HG03565 (cell line): ENCODE data around the gene CREBL2.
"Not testable (repeated sequence)": the region's sequence is repeated elsewhere in the genome, so short reads cannot be mapped to it uniquely, and the experiment has no call there.

ENCODE experiments used
- ATAC-seq: cut with Tn5 transposase; IDR thresholded peaks from one replicate; pipeline ENCODE4 v1.9.1; 2021; ENCODE audit warnings: mild to moderate bottlenecking, moderate library complexity; ENCODE audit not compliant: unreplicated experiment

Gene CREBL2

GRCh38 chr12:12596598-12596997 is 15.1 kb upstream of the CREBL2 start:
- not testable (repeated sequence) for ATAC-seq

DNA sequence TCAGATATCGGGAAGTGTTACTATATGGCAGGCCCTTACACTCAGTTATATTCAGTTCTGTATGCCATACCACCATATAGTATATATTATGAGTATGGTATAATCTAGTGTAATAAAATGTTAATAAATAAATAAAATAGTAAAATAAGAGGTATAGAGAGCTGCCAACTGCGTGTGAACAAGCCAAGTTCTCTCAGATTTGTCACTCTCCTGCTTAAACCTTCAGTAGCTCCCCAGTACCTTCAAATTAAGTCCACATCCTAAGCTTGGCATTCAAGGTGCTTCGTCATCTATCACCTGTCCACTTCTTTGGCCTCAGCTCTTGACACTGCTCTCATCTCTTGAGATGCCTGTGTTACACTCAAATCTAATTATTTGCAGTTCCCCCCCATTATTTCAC is 12.8 kb upstream of the CREBL2 start:
- no peak for ATAC-seq

DNA sequence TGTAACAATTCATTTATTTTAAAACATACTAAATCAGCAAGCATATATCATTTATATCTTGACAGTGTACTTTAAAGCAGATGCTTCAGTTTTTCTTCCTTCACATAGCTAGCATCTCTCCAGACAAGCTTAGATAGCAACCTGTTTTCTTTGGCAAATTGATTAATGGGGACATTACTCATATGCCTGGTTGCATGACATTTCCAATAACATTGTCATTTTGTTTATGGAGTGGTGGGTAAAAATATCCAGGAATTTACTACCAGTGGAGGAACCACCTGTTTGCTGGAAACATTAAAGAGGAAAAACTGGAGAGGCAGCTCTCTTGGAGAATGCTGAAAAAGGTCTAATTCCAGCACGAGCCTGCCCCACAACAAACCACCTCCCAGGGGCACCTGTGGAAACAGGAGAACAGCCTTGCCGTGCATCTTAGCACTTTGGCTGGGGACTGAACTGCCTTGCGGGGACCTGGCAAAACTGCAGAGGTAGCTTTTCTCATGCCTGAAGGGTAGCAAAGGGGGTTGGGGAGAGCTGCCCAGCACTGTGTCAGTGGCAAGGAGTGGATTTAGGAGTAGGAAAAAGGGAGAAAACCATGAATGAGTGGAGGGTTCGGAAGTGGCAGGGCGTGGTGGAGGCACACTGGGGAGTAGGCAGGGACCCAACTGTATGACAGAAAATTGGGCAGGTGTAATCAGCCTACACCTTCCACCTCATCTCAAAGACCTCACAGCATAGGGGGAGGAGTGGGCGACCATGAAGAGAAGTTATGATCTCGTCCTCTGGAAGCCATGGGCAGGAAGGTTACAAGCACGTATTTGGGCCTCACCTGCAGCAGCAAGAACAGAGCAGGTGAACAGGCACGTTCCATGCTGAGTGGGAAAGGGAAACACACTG is 11.7 kb upstream of the CREBL2 start:
- no peak for ATAC-seq

- ATAC-seq: no peak
Measured at GRCh38 chr12:12600659-12601058, 11.0 kb upstream of the CREBL2 start.

DNA sequence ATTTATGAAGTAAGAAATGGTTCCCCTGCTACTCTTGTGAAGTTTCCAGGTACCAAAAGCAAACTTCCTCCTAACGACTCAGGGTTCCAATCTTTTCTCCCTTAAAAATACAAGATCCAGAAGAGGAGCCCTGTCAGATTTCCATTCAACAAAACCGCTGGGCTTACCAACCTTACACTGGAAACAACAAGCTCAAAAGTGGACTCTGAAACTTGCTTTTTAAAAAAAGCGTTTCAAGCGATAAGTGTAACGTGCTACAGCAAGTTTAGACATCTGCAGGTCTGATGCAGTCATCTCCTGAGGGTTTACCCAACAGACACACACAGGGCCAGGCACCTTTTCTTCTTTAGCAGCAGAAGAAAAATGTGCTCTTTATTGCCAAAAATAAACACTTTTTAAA is 6.9 kb upstream of the CREBL2 start:
- no peak for ATAC-seq

GRCh38 chr12:12606781-12607589 is 4.7 kb upstream of the CREBL2 start:
- ATAC-seq: peak; percentile 31

DNA sequence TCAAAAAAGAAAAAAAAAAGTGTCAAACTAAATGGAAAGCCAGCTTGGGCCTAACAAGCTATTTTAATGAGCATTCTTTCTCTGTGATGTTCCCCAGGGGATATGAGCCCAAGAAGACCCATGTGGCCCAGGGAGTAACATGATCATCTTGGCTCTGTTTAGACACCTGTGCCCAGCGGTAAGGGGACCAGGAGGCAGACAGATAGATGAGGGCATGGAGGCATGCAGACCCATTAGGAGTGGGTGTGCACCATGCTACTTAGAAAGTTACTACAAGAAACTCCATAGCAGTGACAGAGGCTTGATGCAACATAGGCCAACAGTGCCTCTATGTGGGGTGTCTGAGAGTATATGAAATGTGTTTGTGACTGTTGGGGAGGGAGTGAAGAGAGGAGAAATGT is 3.1 kb upstream of the CREBL2 start:
- ATAC-seq: no peak

DNA sequence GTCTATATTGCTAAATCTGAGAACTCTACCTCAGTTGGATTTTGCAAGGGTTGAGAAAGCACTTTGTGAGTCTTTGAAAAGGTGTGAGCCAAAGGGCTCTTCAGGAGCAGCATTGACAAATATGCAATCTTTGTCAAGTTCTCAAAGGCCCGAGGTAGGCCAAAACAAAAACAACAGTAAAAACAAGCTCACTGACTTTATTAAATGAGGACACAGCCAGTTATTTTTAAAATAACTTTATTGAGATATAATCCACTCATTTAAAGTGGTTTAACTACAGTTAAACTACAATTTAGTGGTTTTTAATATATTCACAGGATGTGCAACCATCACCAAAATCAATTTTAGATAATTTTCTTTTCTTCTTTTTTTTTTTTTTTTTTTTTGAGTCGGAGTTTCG is 2.0 kb upstream of the CREBL2 start:
- ATAC-seq: no peak

DNA sequence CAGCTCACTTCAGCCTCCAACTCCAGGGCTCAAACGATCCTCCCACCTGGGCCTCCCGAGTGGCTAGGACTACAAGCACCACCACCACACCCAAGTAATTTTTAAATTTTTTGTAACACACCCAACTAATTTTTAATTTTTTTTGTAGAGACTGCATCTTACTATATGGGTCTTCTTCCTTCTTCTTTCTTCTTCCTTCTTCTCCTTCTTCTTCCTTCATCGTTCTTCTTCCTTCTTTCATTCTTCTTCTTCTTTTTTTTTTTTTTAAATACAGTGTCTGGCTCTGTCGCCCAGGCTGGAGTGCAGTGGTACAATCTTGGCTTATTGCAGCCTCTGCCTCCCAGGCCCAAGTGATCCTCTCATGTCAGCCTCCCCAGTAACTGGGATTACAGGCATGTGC is 965 bp upstream of the CREBL2 start:
- no peak for ATAC-seq

- no peak for ATAC-seq
Measured at GRCh38 chr12:12612358-12612757, 682 bp downstream of the CREBL2 start.

- no peak for ATAC-seq
Measured at GRCh38 chr12:12613344-12613743, 1.7 kb downstream of the CREBL2 start.

GRCh38 chr12:12614342-12614741 is 2.7 kb downstream of the CREBL2 start:
- ATAC-seq: no peak

DNA sequence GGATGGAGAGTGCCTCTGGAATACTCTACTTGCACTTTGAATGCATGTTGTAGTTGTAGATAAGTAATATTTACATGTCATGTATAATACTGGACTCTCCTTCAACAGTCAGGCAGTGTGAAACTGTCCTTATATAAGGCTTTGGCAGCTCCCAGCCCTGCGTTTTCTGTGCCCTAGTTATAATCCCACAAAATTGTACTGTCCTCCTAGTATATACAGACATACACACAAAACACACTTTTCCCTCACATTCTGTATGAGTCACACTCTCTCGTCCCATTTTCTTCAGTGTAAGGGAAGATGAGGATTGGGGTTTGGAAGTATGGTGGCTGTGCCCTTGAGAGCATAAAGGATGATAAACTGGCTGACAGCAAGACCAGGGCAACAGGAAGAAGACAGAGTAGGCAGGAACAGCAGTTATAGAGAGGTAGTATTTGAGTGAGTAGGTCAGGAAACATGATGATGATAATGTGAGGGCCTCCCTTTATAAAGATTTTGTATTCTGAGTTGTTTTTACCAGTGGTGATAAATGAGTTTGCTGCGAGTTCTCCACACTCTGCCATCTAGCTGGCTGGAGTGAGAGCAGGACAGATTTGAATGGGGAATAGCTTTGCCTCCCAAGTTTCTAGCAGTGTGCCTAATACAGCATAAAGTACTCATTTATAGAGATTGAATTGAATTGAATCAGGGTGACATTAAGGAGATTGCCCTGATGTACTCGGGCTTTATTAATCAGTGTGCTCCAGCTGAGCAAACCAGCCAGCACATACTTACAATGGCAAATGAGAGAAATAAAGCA is 5.0 kb downstream of the CREBL2 start:
- ATAC-seq: no peak

DNA sequence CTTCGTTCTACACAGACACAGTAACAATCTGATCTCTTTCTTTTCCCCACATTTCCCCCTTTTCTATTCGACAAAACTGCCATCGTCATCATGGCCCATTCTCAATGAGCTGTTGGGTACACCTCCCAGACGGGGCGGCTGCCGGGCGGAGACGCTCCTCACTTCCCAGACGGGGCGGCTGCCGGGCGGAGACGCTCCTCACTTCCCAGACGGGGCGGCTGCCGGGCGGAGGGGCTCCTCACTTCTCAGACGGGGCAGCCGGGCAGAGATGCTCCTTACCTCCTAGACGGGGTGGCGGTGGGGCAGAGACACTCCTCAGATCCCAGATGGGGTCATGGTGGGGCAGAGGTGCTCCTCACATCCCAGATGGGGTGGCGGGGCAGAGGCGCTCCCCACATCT is 6.4 kb downstream of the CREBL2 start:
- ATAC-seq: not testable (repeated sequence)

DNA sequence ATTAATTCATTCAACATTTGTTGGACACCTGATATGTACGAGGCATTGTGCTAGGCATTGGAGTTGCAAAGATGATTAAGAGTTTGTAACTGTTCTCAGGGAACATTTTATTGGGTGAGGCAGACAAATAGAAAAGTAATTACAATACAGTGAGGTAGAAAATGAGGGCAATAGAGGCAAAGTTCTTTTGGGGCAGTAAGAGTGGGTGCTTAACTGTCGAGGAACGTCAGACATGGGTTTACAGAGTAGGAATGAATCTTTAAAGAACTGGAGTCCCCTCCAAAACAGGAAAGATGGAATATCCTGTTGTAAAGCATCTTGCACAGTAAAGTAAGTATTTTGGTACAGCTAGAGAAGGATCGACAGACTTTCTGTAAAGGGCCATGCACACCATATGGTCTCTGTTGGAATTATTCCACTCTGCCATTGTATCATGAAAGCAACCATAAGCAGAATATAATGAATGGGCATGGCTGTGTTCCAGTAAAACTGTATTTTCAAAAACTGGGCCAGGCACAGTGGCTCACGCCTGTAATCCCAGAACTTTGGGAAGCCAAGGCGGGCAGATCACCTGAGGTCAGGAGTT is 9.1 kb downstream of the CREBL2 start:
- ATAC-seq: no peak

- no peak for ATAC-seq
Measured at GRCh38 chr12:12622418-12622817, 10.7 kb downstream of the CREBL2 start.

DNA sequence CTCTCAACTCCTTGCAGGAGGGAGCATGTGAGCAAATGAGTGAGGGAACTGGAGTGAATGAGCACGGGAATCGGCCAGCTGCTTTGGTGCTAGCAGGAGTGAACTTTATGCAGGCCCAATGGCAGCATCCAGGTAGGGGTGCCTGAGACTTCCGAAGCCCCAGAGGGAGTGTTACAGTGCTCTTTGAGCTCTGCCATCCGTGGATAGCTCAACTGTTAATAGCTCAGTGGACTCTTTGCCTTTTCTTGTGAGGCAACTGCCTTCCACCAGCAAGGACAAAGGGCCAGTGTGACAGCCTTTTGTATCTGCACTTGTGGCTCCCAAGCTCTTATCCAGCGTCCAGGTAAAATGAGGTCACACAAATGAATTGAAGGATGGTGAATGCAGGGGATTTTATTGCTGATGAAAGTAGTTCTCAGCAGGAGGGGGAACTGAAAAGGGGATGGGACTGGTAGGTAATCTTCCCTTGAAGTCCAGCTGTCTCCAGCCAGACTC is 12.9 kb downstream of the CREBL2 start:
- ATAC-seq: no peak

DNA sequence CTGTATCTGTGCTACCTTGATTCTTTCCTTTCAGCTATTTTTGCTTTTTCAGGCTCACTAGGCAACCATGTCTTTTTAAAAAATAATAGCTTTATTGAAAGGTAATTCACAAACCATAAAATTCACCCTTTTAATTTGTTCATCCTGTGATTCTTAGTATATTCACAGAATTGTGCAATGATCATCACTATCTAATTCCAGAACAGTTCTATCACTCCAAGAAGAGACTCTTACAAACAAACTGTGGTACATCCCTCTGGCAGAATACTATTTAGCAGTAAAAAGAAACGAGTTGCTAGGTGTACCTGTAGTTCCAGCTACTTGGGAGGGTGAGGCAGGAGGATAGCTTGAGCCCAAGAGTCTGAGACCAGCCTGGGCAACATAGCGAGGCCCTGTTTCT is 14.8 kb downstream of the CREBL2 start:
- ATAC-seq: no peak

- no peak for ATAC-seq
Measured at GRCh38 chr12:12627308-12627827, 15.7 kb downstream of the CREBL2 start.

DNA sequence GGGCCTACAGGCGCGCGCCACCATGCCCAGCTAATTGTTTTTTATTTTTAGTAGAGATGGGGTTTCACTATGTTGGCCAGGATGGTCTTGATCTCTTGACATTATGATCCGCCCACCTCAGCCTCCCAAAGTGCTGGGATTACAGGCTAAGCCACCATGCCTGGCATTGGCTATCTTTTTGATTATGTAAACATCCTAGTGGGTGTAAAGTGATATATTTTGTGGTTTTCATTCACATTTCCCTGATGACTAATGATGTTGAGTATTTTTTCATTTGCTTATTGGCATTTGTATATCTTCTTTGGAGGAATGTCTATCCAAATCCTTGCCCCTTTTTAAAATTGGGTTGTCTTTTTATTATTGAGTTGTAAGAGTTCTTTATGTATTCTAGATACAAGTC is 16.3 kb downstream of the CREBL2 start:
- ATAC-seq: no peak
